Liver (tissue), 3 donors: ENCODE results near the gene RCL1.
"Not testable (repeated sequence)": the region's sequence is repeated elsewhere in the genome, so short reads cannot be mapped to it uniquely, and the experiment has no call there.

Experiments
- ATF3 ChIP-seq: IDR thresholded peaks from 2 replicates; pipeline ENCODE4 v1.6.1; 2016; ENCODE audit warnings: antibody characterized with exemption
- CTCF ChIP-seq: fragments of 150-350 bp; IDR thresholded peaks from 2 replicates; pipeline ENCODE4 v1.5.1; 2017; ENCODE audit warnings: improper control_type of control experiment, low read depth, low read length; ENCODE audit not compliant: missing input control
- EGR1 ChIP-seq, 2 donors: IDR thresholded peaks; 2 replicates each; pipeline ENCODE4 v1.6.1; 2016 to 2018; ENCODE audit warnings: antibody characterized with exemption in 2 of 2, low read depth in 2 of 2
- FOXA1 ChIP-seq: IDR thresholded peaks from 2 replicates; pipeline ENCODE4 v1.6.1; 2016; ENCODE audit warnings: antibody characterized with exemption
- GABPA ChIP-seq, 2 donors: IDR thresholded peaks in 1 of 2; conservative IDR thresholded peaks in 1 of 2; 2 replicates each; pipeline ENCODE4 v1.6.1; 2016; ENCODE audit warnings: antibody characterized with exemption in 2 of 2, mild to moderate bottlenecking in 1 of 2, moderate library complexity in 1 of 2
- JUND ChIP-seq, 2 donors: IDR thresholded peaks; 2 replicates each; pipeline ENCODE4 v1.6.1; 2016; ENCODE audit warnings: antibody characterized with exemption in 2 of 2
- MAX ChIP-seq: IDR thresholded peaks from 2 replicates; pipeline ENCODE4 v1.6.1; 2016; ENCODE audit warnings: antibody characterized with exemption
- NR2F2 ChIP-seq: IDR thresholded peaks from 2 replicates; pipeline ENCODE4 v1.6.1; 2016; ENCODE audit warnings: antibody characterized with exemption
- RAD21 ChIP-seq, 2 donors: IDR thresholded peaks; 2 replicates each; pipeline ENCODE4 v1.6.1; 2016; ENCODE audit warnings: antibody characterized with exemption in 2 of 2, mild to moderate bottlenecking in 2 of 2
- REST ChIP-seq: IDR thresholded peaks from 2 replicates; pipeline ENCODE4 v1.6.1; 2016; ENCODE audit warnings: antibody characterized with exemption, mild to moderate bottlenecking
- RXRA ChIP-seq, 2 donors: IDR thresholded peaks; 2 replicates each; pipeline ENCODE4 v1.6.1; 2017 to 2018; ENCODE audit warnings: antibody characterized with exemption in 2 of 2, mild to moderate bottlenecking in 1 of 2
- TAF1 ChIP-seq: conservative IDR thresholded peaks from 2 replicates; pipeline ENCODE4 v1.6.1; 2016; ENCODE audit warnings: antibody characterized with exemption, mild to moderate bottlenecking
- YY1 ChIP-seq: IDR thresholded peaks from 2 replicates; pipeline ENCODE4 v1.6.1; 2016; ENCODE audit warnings: antibody characterized with exemption, mild to moderate bottlenecking
- ZBTB33 ChIP-seq: IDR thresholded peaks from 2 replicates; pipeline ENCODE4 v1.6.1; 2016; ENCODE audit warnings: antibody characterized with exemption
- donor health status: healthy.
- donor health status: healthy.

- not testable (repeated sequence) for TF ChIP-seq GABPA (IDR thresholded peaks at IDR 0.05 in 1 of 2, conservative IDR thresholded peaks at IDR 0.05 in 1 of 2); CTCF; JUND (IDR thresholded peaks at IDR 0.05); REST; ZBTB33; RAD21 (IDR thresholded peaks at IDR 0.05); MAX; ATF3; FOXA1; RXRA (IDR thresholded peaks at IDR 0.05); TAF1; NR2F2; YY1; EGR1 (IDR thresholded peaks at IDR 0.05; ENCODE audit: low read depth in 2 of 2)
Observed at GRCh38 chr9:4754530-4754929, 38.2 kb upstream of the RCL1 start.
